B cell (primary cell): ENCODE results near the gene DEF6.

Source experiments
- EZH2 ChIP-seq: IDR thresholded peaks from 2 replicates; pipeline ENCODE4 v1.6.1; 2012; ENCODE audit warnings: borderline replicate concordance, low read depth, mild to moderate bottlenecking, moderate library complexity, low read length; ENCODE audit not compliant: insufficient read depth, poor library complexity, severe bottlenecking
- TF ChIP-seq, protein P1 (sequence below): fragments of 200-600 bp; IDR thresholded peaks from one replicate; pipeline ENCODE4 v1.8.0; 2022; ENCODE audit warnings: antibody characterized with exemption, mild to moderate bottlenecking

DNA sequence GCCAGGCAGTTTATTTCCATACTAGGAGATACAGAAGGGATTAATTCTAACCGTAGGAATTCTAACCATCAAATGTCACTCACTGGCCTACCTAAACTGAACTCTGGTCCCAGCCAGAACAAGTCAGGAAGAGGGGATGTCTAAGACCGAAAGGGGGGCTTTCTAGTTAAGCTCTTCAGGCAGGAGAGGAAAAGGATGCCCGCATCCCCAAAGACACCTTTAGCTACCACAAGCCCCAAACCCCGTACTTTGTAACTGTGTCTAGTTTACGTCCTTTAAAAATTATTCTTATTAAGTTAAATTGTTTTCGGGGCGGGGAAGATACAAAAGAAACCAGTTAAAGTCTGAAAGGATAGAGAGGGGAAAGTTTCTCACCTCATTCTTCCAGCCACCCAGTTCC, 39.3 kb upstream of the DEF6 start:
- TF ChIP-seq, protein P1, sequence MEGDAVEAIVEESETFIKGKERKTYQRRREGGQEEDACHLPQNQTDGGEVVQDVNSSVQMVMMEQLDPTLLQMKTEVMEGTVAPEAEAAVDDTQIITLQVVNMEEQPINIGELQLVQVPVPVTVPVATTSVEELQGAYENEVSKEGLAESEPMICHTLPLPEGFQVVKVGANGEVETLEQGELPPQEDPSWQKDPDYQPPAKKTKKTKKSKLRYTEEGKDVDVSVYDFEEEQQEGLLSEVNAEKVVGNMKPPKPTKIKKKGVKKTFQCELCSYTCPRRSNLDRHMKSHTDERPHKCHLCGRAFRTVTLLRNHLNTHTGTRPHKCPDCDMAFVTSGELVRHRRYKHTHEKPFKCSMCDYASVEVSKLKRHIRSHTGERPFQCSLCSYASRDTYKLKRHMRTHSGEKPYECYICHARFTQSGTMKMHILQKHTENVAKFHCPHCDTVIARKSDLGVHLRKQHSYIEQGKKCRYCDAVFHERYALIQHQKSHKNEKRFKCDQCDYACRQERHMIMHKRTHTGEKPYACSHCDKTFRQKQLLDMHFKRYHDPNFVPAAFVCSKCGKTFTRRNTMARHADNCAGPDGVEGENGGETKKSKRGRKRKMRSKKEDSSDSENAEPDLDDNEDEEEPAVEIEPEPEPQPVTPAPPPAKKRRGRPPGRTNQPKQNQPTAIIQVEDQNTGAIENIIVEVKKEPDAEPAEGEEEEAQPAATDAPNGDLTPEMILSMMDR: no peak
- no peak for TF ChIP-seq EZH2
